ENCODE data around the gene HCRTR1.

Gene HCRTR1

GRCh38 chr1:31587720-31588423 lies 29.6 kb upstream of the HCRTR1 start:
- H3K4me3 ChIP-seq (ENCODE audit: control insufficient read depth, low read depth, low read length), result no peak overlapping the region
- TF ChIP-seq CTCF (IDR thresholded peaks at IDR 0.05; ENCODE audit: control insufficient read depth, insufficient read depth, low read depth, low read length, missing control alignments), result peak; percentile 73
- DNase-seq (ENCODE audit: low read depth), result no peak

GRCh38 chr1:31588751-31589515 lies 28.6 kb upstream of the HCRTR1 start:
- no peak for TF ChIP-seq CTCF (IDR thresholded peaks at IDR 0.05; ENCODE audit: control insufficient read depth, insufficient read depth, low read depth, low read length, missing control alignments)
- DNase-seq (ENCODE audit: low read depth), result no peak
- H3K4me3 ChIP-seq (ENCODE audit: control insufficient read depth, low read depth, low read length), result peak overlapping the region; percentile 20

- no peak for DNase-seq (ENCODE audit: low read depth)
- TF ChIP-seq CTCF (IDR thresholded peaks at IDR 0.05; ENCODE audit: control insufficient read depth, insufficient read depth, low read depth, low read length, missing control alignments), result no peak
- no peak overlapping the region for H3K4me3 ChIP-seq (ENCODE audit: control insufficient read depth, low read depth, low read length)
These were observed 25.9 kb upstream of the HCRTR1 start for GRCh38 chr1:31591425-31592093.

- no peak for TF ChIP-seq CTCF (IDR thresholded peaks at IDR 0.05; ENCODE audit: control insufficient read depth, insufficient read depth, low read depth, low read length, missing control alignments)
- no peak overlapping the region for H3K4me3 ChIP-seq (ENCODE audit: control insufficient read depth, low read depth, low read length)
- no peak for DNase-seq (ENCODE audit: low read depth)
These were observed 25.4 kb upstream of the HCRTR1 start for GRCh38 chr1:31592132-31592531.

GRCh38 chr1:31593136-31593665 lies 24.3 kb upstream of the HCRTR1 start:
- no peak for DNase-seq (ENCODE audit: low read depth)
- no peak overlapping the region for H3K4me3 ChIP-seq (ENCODE audit: control insufficient read depth, low read depth, low read length)
- TF ChIP-seq CTCF (IDR thresholded peaks at IDR 0.05; ENCODE audit: control insufficient read depth, insufficient read depth, low read depth, low read length, missing control alignments), result no peak

GRCh38 chr1:31593770-31594632 lies 23.5 kb upstream of the HCRTR1 start:
- peak; percentile 99 for TF ChIP-seq CTCF (IDR thresholded peaks at IDR 0.05; ENCODE audit: control insufficient read depth, insufficient read depth, low read depth, low read length, missing control alignments)
- DNase-seq (ENCODE audit: low read depth), result no peak
- no peak overlapping the region for H3K4me3 ChIP-seq (ENCODE audit: control insufficient read depth, low read depth, low read length)

Data from AG09309 (cell line).